HG02884 (cell line): ENCODE measurements around the gene FOXN1.
A peak's percentile ranks its signal among the peaks of the same experiment; 100 is the strongest.
"Not testable (repeated sequence)": the region's sequence is repeated elsewhere in the genome, so short reads cannot be mapped to it uniquely, and the experiment has no call there.

Experiments used
- ATAC-seq: cut with Tn5 transposase; IDR thresholded peaks from one replicate; pipeline ENCODE4 v1.9.1; 2021; ENCODE audit warnings: mild to moderate bottlenecking, moderate library complexity; ENCODE audit not compliant: unreplicated experiment

FOXN1 gene

GRCh38 chr17:28571361-28572122, 65.4 kb downstream of the FOXN1 start, which contains the start of gene PIGS:
Gene PIGS, minus strand, starts transcription at chr17:28571524. Its CDS starts 28 bp downstream, at chr17:28571496.
- ATAC-seq, result peak; percentile 70

GRCh38 chr17:28572259-28573039, 66.3 kb downstream of the FOXN1 start:
- no peak for ATAC-seq

- ATAC-seq, result no peak
These were observed 66.9 kb downstream of the FOXN1 start for GRCh38 chr17:28573040-28573380.

GRCh38 chr17:28573521-28573920, 67.4 kb downstream of the FOXN1 start:
- no peak for ATAC-seq

- no peak for ATAC-seq
These were observed 67.9 kb downstream of the FOXN1 start for GRCh38 chr17:28573966-28574480.

- no peak for ATAC-seq
These were observed 68.4 kb downstream of the FOXN1 start for GRCh38 chr17:28574526-28574925.

GRCh38 chr17:28575126-28575795, 69.1 kb downstream of the FOXN1 start:
- ATAC-seq, result no peak

GRCh38 chr17:28576016-28576415, 69.9 kb downstream of the FOXN1 start:
- ATAC-seq, result not testable (repeated sequence)

GRCh38 chr17:28576758-28577465, 70.8 kb downstream of the FOXN1 start, which contains the start of gene ALDOC:
Gene ALDOC, minus strand, starts transcription at chr17:28576895. Its CDS starts 1,363 bp downstream, at chr17:28575532.
- peak; percentile 91 for ATAC-seq

GRCh38 chr17:28577466-28577824, 71.3 kb downstream of the FOXN1 start:
- no peak for ATAC-seq

GRCh38 chr17:28578246-28579195, 72.4 kb downstream of the FOXN1 start:
- no peak for ATAC-seq

GRCh38 chr17:28579526-28579925, 73.4 kb downstream of the FOXN1 start:
- no peak for ATAC-seq

GRCh38 chr17:28580959-28581358, 74.8 kb downstream of the FOXN1 start:
- ATAC-seq, result no peak

GRCh38 chr17:28582513-28582912, 76.4 kb downstream of the FOXN1 start:
- ATAC-seq, result no peak

GRCh38 chr17:28584434-28584833, 78.3 kb downstream of the FOXN1 start:
- ATAC-seq, result no peak

- ATAC-seq, result no peak
These were observed 79.7 kb downstream of the FOXN1 start for GRCh38 chr17:28585851-28586250.
